OCI-LY3 (cell line): ENCODE results near the gene CTU2.

ENCODE experiments used
- EZH2phosphoT487 ChIP-seq: fragments of 200-600 bp; shearing (Covaris generic); IDR thresholded peaks from 2 replicates; pipeline ENCODE4 v1.6.1; 2018; ENCODE audit warnings: antibody characterized with exemption, mixed run types, low read depth
- TF ChIP-seq, protein P1 (sequence below): fragments of 200-600, 300-600 bp; sonication (generic); IDR thresholded peaks from 2 replicates; pipeline ENCODE4 v1.5.1; 2014; ENCODE audit warnings: antibody characterized with exemption, low read length, low read depth

GRCh38 chr16:88712362-88712979 is 6.2 kb downstream of the CTU2 start:
- TF ChIP-seq, protein P1, sequence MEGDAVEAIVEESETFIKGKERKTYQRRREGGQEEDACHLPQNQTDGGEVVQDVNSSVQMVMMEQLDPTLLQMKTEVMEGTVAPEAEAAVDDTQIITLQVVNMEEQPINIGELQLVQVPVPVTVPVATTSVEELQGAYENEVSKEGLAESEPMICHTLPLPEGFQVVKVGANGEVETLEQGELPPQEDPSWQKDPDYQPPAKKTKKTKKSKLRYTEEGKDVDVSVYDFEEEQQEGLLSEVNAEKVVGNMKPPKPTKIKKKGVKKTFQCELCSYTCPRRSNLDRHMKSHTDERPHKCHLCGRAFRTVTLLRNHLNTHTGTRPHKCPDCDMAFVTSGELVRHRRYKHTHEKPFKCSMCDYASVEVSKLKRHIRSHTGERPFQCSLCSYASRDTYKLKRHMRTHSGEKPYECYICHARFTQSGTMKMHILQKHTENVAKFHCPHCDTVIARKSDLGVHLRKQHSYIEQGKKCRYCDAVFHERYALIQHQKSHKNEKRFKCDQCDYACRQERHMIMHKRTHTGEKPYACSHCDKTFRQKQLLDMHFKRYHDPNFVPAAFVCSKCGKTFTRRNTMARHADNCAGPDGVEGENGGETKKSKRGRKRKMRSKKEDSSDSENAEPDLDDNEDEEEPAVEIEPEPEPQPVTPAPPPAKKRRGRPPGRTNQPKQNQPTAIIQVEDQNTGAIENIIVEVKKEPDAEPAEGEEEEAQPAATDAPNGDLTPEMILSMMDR = no peak
- no peak for TF ChIP-seq EZH2phosphoT487
